HUES64 (cell line): Measurements from ENCODE around the gene C9orf50.
A peak's percentile ranks its signal among the peaks of the same experiment; 100 is the strongest.

ENCODE experiments used
- H3K27ac ChIP-seq: 2 replicates; pipeline ENCODE4 v1.7.0; 2013; ENCODE audit warnings: low read depth, low read length, inconsistent platforms
- H3K27me3 ChIP-seq: 2 replicates; pipeline ENCODE4 v1.6.1; 2013; ENCODE audit warnings: mild to moderate bottlenecking, low read length; ENCODE audit not compliant: insufficient read depth
- H3K36me3 ChIP-seq: 2 replicates; pipeline ENCODE4 v1.6.1; 2013; ENCODE audit warnings: mild to moderate bottlenecking, low read length; ENCODE audit not compliant: insufficient read depth
- H3K4me1 ChIP-seq: 2 replicates; pipeline ENCODE4 v1.6.1; 2013; ENCODE audit warnings: mild to moderate bottlenecking, low read length, moderate library complexity; ENCODE audit not compliant: insufficient read depth
- H3K4me3 ChIP-seq: 2 replicates; pipeline ENCODE4 v1.5.1; 2013; ENCODE audit warnings: mild to moderate bottlenecking, low read length, moderate library complexity
- H3K9ac ChIP-seq: 2 replicates; pipeline ENCODE4 v1.6.1; 2013; ENCODE audit warnings: mild to moderate bottlenecking, low read depth, low read length
- H3K9me3 ChIP-seq: 2 replicates; pipeline ENCODE4 v1.6.1; 2013; ENCODE audit warnings: low read depth, low read length; ENCODE audit not compliant: insufficient read depth
- WGBS: fragments of 150-250, 120-280 bp; methylation state at CpG from one replicate; pipeline ENCODE4 v1.1.7; 2013; ENCODE audit warnings: missing lambda C conversion rate; 5-methylcytosine and 5-hydroxymethylcytosine counted together

Gene C9orf50

DNA sequence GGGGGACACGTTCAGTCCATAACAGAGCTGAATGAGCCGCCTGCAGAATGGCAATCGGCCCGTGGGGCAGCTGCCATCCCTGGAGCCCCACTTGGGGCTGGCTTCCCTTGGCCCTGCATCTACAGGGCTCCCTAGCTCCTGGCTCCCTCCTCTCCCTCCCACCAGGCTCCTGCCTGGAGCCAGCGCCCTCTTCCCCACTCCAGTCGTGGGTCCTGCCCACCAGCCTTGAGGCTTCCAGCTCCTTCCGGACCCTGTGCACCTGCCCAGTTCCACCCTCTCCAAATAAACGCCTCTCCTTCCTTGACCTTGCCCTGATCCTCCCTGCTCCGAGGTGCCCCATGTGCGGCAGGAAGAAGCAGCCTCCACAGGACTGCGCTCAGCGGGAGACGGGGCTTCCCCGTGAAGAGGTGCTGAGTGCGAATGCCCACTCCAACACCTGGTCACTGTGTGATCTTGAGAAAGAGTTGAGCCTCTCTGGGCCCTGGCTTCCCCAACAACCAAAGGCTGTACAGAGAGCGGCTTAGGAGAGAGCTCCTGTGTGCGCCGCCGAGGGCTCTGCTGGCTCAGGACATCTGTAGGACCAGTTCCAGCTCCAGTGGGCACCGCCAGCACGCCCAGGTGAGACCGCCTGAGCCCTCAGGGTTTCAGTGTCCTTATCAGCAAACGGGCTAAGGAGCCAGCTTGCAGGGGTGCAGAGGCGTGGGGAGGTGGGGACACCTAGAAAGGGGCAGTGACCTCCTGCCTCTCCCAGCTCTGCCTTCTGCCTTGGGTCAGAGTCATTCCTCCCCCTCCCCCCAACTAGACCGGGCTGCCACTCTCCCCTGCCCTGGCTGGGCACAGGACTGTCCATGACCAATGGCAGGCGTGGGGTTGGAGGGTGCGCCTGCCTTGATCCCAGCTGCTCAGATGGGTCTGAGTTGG, 12.1 kb downstream of the C9orf50 start:
- no peak overlapping the region for H3K4me3 ChIP-seq
- no peaks in the 10 kb centered on the region for H3K36me3 ChIP-seq
- 75% methylated on average over 27 of the region's 27 CpGs for WGBS
- H3K4me1 ChIP-seq = 0 out of 2 replicates have a peak, but pooled peaks cover 2% of the 10 kb centered on the region
- no peaks in the 10 kb centered on the region for H3K9me3 ChIP-seq
- no peaks in the 10 kb centered on the region; the same call in 1 of the 2 replicates for H3K27me3 ChIP-seq
- H3K9ac ChIP-seq = no peak overlapping the region
- H3K27ac ChIP-seq = no peak overlapping the region

DNA sequence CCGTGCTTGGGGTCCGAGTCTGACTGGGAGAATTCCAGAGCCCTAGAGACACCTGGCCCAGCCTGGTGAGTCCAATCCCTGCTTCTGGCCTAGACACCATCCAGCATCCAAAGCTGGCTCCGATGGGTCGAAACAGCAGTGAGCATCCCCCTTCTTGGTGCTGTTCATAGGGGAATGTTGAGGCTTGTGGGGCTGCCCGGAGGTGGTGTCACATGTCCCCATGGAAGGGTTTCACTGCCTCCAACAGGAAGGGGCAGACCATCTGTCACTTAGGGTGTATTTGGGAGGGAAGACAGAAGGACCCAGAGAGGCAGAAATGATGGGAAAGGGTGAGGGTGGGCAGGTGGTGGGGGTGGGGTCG, 13.9 kb downstream of the C9orf50 start:
- Histone ChIP-seq H3K36me3 (no peaks in the 10 kb centered on the region), H3K9ac (no peak overlapping the region), H3K27ac (no peak overlapping the region), H3K4me1 (0 out of 2 replicates have a peak, but pooled peaks cover 7% of the 10 kb centered on the region), H3K4me3 (no peak overlapping the region), H3K9me3 (no peaks in the 10 kb centered on the region), H3K27me3 (no peaks in the 10 kb centered on the region; the same call in 1 of the 2 replicates)
- 78% methylated on average over 6 of the region's 6 CpGs for WGBS

DNA sequence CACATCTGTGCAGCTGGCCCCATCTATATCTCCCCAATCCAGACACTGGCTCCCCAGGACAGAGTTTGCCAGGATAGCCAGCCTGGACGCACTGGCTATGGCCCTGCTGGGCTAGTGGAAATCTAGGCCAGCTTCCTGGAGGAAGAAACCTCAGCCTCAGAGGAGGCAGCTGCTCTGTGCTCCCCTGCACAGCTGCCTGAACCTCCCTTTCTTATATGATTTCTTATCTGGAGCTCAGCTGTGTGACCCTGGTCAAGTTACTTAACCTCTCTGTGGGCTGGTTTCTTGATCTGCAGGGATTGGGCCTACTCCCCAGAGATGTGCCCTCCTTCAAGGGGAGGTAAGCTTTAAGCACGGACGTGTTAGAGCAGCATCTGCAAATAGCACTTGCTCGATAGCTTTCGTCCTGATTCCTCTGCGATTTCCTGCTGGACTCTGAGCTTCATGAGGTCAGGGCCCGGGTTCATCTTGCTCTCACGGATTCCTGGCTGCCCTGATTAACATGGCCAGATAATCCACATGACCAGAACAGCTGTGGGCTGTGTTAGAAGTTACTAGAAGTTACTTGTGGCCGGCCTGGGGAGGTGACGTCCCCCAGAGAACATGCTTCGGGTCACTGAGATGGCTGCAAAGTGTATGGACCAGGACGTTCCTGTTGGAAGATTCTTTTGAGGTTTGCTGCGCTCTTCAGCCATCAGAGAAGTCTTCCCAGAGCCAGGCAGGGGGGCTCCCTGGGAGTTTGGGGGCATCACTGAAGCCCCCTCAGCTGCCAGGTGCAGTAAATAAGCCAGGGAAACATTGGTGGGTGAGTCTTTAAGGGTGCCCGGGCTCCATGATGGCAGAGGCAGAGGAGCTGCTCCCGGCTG, 14.5 kb downstream of the C9orf50 start:
- H3K9ac ChIP-seq = no peak overlapping the region
- H3K4me3 ChIP-seq = no peak overlapping the region
- H3K36me3 ChIP-seq = no peaks in the 10 kb centered on the region
- H3K4me1 ChIP-seq = 0 out of 2 replicates have a peak, but pooled peaks cover 7% of the 10 kb centered on the region
- H3K27me3 ChIP-seq = no peaks in the 10 kb centered on the region; the same call in 1 of the 2 replicates
- H3K9me3 ChIP-seq = no peaks in the 10 kb centered on the region
- no peak overlapping the region for H3K27ac ChIP-seq
- WGBS = 90% methylated on average over 15 of the region's 15 CpGs

DNA sequence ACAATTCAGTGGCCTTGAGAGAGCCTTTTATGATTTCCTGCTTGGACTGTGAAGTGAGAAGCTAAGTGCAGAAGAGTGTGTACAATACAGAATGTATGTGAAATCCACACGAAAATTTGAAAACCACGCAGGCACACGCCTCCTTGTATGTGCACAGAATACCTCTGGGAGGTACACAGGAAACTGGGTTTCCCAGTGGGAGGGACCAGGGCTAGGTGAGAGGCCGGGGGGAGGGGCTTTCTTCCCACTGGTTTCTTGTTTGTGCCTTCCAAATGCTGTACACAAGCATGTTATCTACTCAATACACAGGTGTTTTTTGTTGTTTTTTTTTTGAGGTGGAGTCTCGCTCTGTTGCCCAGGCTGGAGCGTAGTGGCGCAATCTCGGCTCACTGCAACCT, 16.1 kb downstream of the C9orf50 start:
- WGBS = 93% methylated on average over 7 of the region's 8 CpGs

DNA sequence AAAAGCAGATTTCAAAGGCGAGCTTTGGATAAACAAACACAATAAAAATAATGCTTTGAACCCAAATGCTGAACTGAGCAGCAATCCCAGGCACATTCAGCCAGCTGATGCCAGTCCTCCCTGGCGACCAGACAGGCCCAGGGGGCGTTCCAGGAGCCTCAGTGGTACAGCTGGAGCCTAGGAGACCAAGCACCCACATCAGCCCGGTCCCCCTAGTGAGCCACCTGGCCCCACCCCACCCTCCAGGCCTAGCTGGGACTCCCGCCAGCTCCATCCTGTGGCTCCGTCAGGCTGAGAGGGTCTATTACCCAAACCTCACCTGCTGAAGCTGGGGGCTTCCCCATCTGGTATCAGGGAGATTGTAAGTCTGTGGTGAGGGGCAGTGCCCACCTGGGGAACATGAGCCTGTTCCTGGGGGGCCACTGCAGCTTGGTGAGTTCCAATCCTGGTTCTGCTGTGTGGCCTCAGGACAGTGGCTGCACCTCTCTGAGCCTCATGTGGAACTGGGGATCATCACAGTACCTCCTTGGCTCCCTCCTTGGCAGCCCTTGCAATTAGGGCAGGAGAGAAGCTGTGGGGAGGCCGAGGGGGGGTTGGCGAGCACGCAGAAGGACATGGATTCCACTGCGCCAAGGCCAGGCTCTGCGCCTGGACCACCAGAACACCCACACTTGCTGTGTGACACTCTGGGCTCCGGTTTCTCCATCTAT, 16.7 kb downstream of the C9orf50 start:
- H3K4me3 ChIP-seq = no peak overlapping the region
- H3K9me3 ChIP-seq = no peaks in the 10 kb centered on the region
- H3K4me1 ChIP-seq = 0 out of 2 replicates have a peak, but pooled peaks cover 7% of the 10 kb centered on the region
- no peak overlapping the region for H3K9ac ChIP-seq
- no peaks in the 10 kb centered on the region for H3K36me3 ChIP-seq
- H3K27ac ChIP-seq = no peak overlapping the region
- 85% methylated on average over 12 of the region's 12 CpGs for WGBS
- no peaks in the 10 kb centered on the region; the same call in 1 of the 2 replicates for H3K27me3 ChIP-seq

More for the DNA sequence above, 16.1 kb downstream of the C9orf50 start:
- no peaks in the 10 kb centered on the region for H3K9me3 ChIP-seq
- H3K9ac ChIP-seq = no peak overlapping the region
- no peak overlapping the region for H3K4me3 ChIP-seq
- no peak overlapping the region for H3K27ac ChIP-seq
- no peaks in the 10 kb centered on the region; the same call in 1 of the 2 replicates for H3K27me3 ChIP-seq
- 0 out of 2 replicates have a peak, but pooled peaks cover 7% of the 10 kb centered on the region for H3K4me1 ChIP-seq
- no peaks in the 10 kb centered on the region for H3K36me3 ChIP-seq

DNA sequence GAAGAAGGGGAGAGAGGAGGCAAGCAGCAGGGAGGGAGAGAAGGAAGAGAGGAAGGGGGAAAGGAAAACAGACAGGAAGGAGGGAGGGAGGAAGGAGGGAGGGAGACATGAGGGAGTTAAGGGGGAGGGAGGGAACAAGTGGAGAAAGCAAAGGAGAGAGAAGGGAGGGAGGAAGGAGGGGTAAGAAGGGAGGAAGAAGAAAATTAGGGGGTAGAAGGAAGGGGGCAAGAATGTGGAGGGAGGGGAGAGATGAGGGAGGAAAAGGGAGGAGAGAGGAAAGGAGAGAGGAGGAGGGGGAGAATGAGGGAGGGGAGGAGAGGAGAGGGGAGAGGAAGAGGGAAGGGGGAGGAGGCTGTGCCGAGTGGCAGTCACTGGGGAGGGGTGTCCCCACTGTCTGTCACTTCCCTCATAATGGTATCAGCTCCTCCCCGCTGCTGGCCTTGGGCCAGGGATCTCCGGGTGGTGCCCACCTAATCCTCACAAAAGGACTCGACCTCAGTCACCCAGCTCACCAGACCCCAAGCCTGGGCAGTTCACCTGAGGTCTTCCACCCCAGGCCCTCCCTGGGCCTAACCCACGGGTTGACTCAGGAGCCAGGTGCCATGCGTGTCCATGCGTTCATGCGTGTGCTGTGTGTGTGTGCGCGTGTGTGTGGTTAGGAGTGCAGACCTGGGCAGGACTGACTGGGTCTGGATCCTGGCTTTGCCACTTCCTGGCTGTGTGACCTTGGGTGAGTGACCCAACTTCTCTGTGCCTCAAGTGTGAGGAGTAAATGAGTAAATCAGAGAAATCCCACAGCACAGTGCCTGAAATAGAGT, 18.1 kb downstream of the C9orf50 start:
- peaks cover 7% of the 10 kb centered on the region for H3K27me3 ChIP-seq
- H3K27ac ChIP-seq = no peak overlapping the region
- 66% methylated on average over 9 of the region's 10 CpGs for WGBS
- H3K9ac ChIP-seq = no peak overlapping the region
- no peaks in the 10 kb centered on the region for H3K36me3 ChIP-seq
- H3K4me1 ChIP-seq = peaks cover 14% of the 10 kb centered on the region
- H3K4me3 ChIP-seq = no peak overlapping the region
- H3K9me3 ChIP-seq = no peaks in the 10 kb centered on the region

DNA sequence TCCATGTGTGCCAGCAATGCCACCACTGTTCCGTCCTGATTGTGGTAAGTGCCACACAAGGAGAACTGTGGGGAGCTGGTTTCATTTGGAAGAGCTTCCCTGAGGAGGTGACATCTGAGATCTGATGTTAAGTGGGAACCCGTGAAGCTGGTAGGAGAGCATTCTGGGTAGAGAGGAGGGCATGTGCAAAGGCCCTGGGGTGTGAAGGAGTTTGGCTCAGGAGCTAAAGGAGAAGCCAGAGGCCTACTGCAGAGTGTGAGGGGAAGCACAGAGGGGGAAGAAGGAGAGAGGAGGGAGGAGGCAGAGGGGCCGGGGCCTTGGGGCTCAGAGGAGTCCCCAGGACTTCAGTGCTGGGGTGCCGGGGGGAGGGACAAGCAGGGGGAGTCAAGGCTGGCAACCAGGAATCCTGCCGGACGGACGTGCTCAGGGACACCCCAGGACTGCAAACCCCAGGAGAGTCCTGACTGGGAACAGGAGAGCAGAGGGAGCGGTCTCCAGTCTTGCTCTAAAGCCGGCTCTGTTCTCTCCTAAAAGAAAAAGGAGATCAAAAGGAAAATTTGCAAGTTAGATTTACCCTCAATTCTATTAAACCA, 19.7 kb downstream of the C9orf50 start:
- peaks cover 20% of the 10 kb centered on the region for H3K4me1 ChIP-seq
- no peak overlapping the region for H3K27ac ChIP-seq
- H3K9me3 ChIP-seq = no peaks in the 10 kb centered on the region
- 87% methylated on average over 8 of the region's 9 CpGs for WGBS
- H3K27me3 ChIP-seq = peaks cover 8% of the 10 kb centered on the region
- H3K9ac ChIP-seq = no peak overlapping the region
- H3K4me3 ChIP-seq = no peak overlapping the region
- no peaks in the 10 kb centered on the region for H3K36me3 ChIP-seq

DNA sequence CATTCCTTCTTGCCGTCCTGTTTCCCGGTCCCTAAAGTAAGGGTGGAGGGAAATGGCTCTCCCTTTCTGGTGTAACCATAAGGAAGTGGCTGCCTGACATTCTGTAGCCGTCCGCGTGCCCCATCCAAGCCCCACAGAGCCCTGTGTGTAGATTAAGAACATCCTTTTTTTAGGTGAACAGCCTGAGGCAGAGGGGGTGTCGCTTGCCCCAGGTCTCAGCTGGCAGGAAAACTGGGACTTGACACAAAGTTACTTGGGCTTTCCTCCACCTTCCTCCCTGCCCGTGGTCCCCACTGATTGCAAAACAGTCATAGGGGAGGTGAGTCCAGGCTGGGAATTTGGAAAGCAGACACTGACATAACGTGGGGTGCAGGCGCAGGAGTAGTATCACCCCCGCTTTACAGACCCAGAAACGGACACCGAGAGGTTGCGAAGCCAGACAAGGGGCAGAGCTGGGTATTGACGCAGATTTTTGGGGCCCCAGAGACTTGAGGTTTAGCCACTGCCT, 22.8 kb downstream of the C9orf50 start:
- Histone ChIP-seq H3K4me1 (peaks cover 25% of the 10 kb centered on the region), H3K27ac (peak overlapping the region; percentile 81), H3K4me3 (peak overlapping the region; percentile 63), H3K9ac (peak overlapping the region; percentile 72; the same call in 1 of the 2 replicates), H3K9me3 (no peaks in the 10 kb centered on the region), H3K27me3 (peaks cover 23% of the 10 kb centered on the region), H3K36me3 (no peaks in the 10 kb centered on the region)
- WGBS = 54% methylated on average over 14 of the region's 14 CpGs

DNA sequence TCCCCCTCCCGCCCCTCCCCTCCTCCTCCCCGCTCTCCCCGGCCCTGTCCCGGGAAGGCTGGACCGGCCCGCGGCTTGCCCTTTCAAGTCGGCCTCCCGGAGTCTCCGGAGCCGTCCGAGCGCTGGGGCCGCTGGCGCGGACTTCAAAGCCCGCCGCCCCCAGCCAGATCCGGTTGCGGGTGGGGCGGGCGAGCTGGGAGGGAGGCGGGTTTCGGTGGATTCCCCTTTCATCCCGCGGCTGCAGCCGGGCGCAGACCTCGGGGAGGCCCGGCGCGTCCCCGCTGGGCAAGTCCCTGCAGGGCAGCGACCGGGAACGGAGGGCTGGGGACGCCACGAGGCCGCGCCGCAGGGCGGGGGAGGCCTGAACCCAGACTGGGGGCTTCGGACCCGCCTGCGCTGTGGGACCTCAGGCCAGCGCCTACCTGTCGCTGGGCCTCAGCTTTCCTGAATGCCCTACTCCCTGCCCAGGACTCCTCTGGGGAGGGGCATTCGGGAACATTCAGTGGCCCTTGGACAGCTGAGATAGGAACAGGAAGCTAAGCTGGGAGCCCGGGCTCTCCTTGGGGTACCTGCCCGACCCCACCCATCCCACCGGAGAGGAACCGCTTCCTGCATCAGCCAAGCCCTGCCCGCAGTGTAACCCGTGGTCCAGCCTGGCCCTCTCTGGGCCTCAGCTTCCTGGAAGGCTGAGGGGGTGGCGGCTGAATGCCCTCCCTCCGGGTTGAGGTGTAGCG, 23.4 kb downstream of the C9orf50 start:
- H3K9ac ChIP-seq = peak overlapping the region; percentile 72
- no peaks in the 10 kb centered on the region for H3K9me3 ChIP-seq
- 1% methylated on average over 56 of the region's 57 CpGs for WGBS
- H3K4me1 ChIP-seq = peaks cover 21% of the 10 kb centered on the region
- H3K27me3 ChIP-seq = peaks cover 25% of the 10 kb centered on the region
- peak overlapping the region; percentile 63 for H3K4me3 ChIP-seq
- peak overlapping the region; percentile 81 for H3K27ac ChIP-seq
- no peaks in the 10 kb centered on the region for H3K36me3 ChIP-seq
